ENCODE results near the gene ZNF777.

DNA sequence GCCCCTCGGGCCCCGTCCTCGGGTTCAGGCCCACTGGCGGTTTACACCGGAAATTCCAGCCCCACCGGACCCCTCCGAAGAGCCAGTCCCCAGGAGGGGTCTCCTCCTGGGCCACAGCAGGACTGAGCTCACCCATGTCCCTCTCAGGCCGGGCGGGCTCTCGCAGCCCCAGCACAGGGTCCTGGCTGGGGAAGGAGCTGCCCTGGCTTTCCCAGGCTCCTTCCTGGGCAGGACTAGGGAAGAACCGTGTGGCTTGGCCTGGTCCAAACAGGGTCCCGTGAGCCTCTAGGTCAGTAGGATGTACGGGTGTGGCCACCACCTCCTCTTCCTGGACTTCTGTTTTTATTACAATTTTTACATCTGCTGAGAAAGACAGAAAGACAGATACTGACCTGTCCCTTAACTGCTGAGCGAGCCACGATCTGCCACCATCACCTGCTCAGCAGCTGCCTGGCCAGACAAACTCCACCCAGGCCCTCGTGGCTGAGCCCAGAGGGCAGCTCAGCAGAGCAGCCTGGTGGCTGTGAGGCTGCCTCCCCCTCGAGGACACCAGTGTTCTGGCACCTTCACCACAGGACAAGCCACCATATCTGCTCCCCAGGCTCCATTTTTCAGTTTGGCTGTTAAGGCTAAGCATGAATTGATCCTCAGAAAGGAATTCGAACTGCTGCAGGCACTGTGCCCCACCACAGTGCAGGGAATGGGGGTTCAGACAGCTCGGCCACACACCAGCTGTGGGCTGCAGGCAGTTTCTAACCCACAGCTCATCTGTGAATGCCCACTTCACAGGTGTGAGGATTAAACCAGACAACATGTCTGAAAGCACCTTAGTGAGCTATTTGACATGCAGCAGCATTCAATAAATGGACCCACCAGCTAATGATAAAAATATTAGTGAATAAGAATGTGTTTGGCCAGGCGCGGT is 14.5 kb upstream of the ZNF777 start:
- TF ChIP-seq CTCF (IDR thresholded peaks at IDR 0.05) (no peak), POLR2A (IDR thresholded peaks at IDR 0.05) (no peak), POLR2AphosphoS5 (IDR thresholded peaks at IDR 0.05) (no peak)
